Adrenal gland (tissue), 12 donors: ENCODE measurements around the gene CFAP58. TPM values are rescaled to one million over a fixed set of nuclear protein-coding genes. Genes with fewer than 3 reads are reported as not detected.

Experiments
- DNase-seq, 7 donors: peaks; one replicate each; pipeline ENCODE4 v3.0.0-alpha.2; 2019 to 2020
- H3K27ac ChIP-seq, 5 donors: fragments of 200-600 bp; sonication (generic) in 4 of 5; 1 replicate in 3 of 5; 2 replicates in 2 of 5; pipeline versions ENCODE4 v1.5.1 to v1.8.0; 2016 to 2020; ENCODE audit warnings: mild to moderate bottlenecking in 1 of 5
- H3K27me3 ChIP-seq: fragments of 200-600 bp; 2 replicates; pipeline ENCODE4 v1.8.0; 2021
- H3K36me3 ChIP-seq, 2 donors: fragments of 200-600 bp; replicated peaks in 1 of 2; 1 replicate in 1 of 2; 2 replicates in 1 of 2; pipeline versions ENCODE4 v1.5.1 to v1.8.0; 2018 to 2022
- H3K4me1 ChIP-seq, 2 donors: fragments of 200-600 bp; replicated peaks in 1 of 2; 1 replicate in 1 of 2; 2 replicates in 1 of 2; pipeline versions ENCODE4 v1.5.1 to v1.8.0; 2018 to 2021
- H3K4me3 ChIP-seq, 4 donors: fragments of 200-600 bp; sonication (generic) in 3 of 4; one replicate each; pipeline ENCODE4 v1.5.1; 2016 to 2018
- H3K9me3 ChIP-seq, 3 donors: fragments of 200-600 bp; sonication (generic) in 1 of 3; replicated peaks in 1 of 3; 1 replicate in 2 of 3; 2 replicates in 1 of 3; pipeline versions ENCODE4 v1.5.1 to v1.8.0; 2016 to 2021
- POLR2A ChIP-seq, 2 donors: fragments of 450-650 bp; IDR thresholded peaks; one replicate each; pipeline ENCODE4 v1.6.1; 2017; ENCODE audit warnings: antibody characterized with exemption in 2 of 2, mild to moderate bottlenecking in 2 of 2, moderate library complexity in 1 of 2
- WGBS, 4 donors: extraction: QIAGEN DNeasy Blood & Tissue Kit in 2 of 4; methylation state at CpG; one replicate each; pipeline versions ENCODE4 v1.1.5 to v1.1.7; 2013 to 2017; 5-methylcytosine and 5-hydroxymethylcytosine counted together
- intact Hi-C, 2 donors: fragments of 100-400 bp; cut with DNase I; formaldehyde crosslinking; loops; one replicate each; pipeline versions ENCODE4 v1.14.1 to v1.15.0; 2022 to 2023
- polyA plus RNA-seq, 3 donors: library from polyadenylated mRNA; stranded (reverse); fragments of 200-250 nt in 2 of 3; fragments of 350-450 nt in 1 of 3; fragmentation: Illumina TruSeq in 1 of 3; extraction: RNeasy Lipid Tissue Mini Kit (QIAGEN cat#74804) in 1 of 3; gene quantifications; one replicate each; pipeline ENCODE4 v1.2.3, GENCODE V29; 2013 to 2014
- total RNA-seq, 9 donors: library from RNA; depleted of rRNA in 4 of 9; stranded (reverse); fragments of >200 nt in 4 of 9; fragments of 120-200 nt in 1 of 9; fragmentation: NEBNext Ultra II Directional in 1 of 9; extraction: Animal tissue kit (Norgen Biotek cat#: 25700) in 1 of 9; gene quantifications; one replicate each; pipeline versions ENCODE4 v1.1.0 to v1.2.4, GENCODE V29; 2013 to 2023
- TF ChIP-seq, protein P1 (sequence below), 6 experiments: fragments of 450-650 bp in 4 of 6; fragments of 200-600 bp in 2 of 6; sonication (generic) in 1 of 6; IDR thresholded peaks; 1 replicate in 5 of 6; 2 replicates in 1 of 6; pipeline versions ENCODE4 v1.5.1 to v1.8.0; 2016 to 2021; ENCODE audit warnings: antibody characterized with exemption in 6 of 6, mild to moderate bottlenecking in 2 of 6, moderate library complexity in 1 of 6
- donor health status: healthy with polysubstance abuse.
- donor health status: Bipolar disorder and iron deficiency.
- donor health status: DM: yes; HTN: yes; CAD: no.
- donor health status: DM: no; HTN: no; CAD: no.
- donor health status: DM: no; HTN: no; CAD: no.
- donor health status: DM: yes; HTN: yes; CAD: no.

The CFAP58 gene
- total and polyA plus RNA-seq, 12 donors = 0.11 to 2.9 (median 0.85) TPM

DNA sequence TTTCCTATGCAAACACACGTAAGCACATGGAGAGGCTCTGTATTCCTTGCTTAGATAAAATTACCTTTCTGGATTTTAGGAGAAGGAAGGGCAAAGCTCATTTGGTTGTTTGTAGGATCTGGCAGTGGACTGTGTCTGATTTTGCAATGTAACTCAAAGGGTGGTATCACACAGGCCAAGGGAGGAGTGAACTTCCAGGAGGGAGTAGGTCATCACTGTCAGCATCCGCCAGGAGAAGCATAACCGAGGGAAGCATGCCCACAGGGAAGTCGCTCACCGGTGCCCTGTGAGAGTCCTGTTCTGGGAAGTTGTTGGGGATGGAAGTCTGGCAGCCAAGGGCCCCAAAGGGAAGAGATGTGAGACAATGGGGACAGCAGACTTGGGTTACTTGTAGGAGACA is 74.4 kb downstream of the CFAP58 start:
- DNase-seq = no peak
- Histone ChIP-seq H3K36me3 (no peaks in the 10 kb centered on the region), H3K4me3 (no peak overlapping the region), H3K27me3 (no peaks in the 10 kb centered on the region), H3K4me1 (no peaks in the 10 kb centered on the region), H3K27ac (no peak overlapping the region), H3K9me3 (no peaks in the 10 kb centered on the region)
- WGBS, 4 donors = 77 to 87% (median 80%) methylated on average over 5 of the region's 5 CpGs
- intact Hi-C loops = no loop called here
- TF ChIP-seq POLR2A (IDR thresholded peaks at IDR 0.05) = no peak
- TF ChIP-seq, protein P1, sequence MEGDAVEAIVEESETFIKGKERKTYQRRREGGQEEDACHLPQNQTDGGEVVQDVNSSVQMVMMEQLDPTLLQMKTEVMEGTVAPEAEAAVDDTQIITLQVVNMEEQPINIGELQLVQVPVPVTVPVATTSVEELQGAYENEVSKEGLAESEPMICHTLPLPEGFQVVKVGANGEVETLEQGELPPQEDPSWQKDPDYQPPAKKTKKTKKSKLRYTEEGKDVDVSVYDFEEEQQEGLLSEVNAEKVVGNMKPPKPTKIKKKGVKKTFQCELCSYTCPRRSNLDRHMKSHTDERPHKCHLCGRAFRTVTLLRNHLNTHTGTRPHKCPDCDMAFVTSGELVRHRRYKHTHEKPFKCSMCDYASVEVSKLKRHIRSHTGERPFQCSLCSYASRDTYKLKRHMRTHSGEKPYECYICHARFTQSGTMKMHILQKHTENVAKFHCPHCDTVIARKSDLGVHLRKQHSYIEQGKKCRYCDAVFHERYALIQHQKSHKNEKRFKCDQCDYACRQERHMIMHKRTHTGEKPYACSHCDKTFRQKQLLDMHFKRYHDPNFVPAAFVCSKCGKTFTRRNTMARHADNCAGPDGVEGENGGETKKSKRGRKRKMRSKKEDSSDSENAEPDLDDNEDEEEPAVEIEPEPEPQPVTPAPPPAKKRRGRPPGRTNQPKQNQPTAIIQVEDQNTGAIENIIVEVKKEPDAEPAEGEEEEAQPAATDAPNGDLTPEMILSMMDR (IDR thresholded peaks at IDR 0.05) = no peak

GRCh38 chr10:104429846-104430245 is 76.2 kb downstream of the CFAP58 start:
- no peak for DNase-seq
- no peaks in the 10 kb centered on the region for H3K9me3 ChIP-seq
- no peak overlapping the region for H3K27ac ChIP-seq
- no peak overlapping the region for H3K4me3 ChIP-seq
- no peak for TF ChIP-seq POLR2A (IDR thresholded peaks at IDR 0.05)
- TF ChIP-seq, protein P1 (IDR thresholded peaks at IDR 0.05) = no peak
- H3K27me3 ChIP-seq = no peaks in the 10 kb centered on the region
- WGBS, 4 donors = 40 to 57% (median 44%) methylated on average over 3 of the region's 3 CpGs
- no peaks in the 10 kb centered on the region for H3K4me1 ChIP-seq
- H3K36me3 ChIP-seq = no peaks in the 10 kb centered on the region
- intact Hi-C loops = no loop called here

GRCh38 chr10:104430360-104430759 is 76.7 kb downstream of the CFAP58 start:
- TF ChIP-seq POLR2A (IDR thresholded peaks at IDR 0.05) = no peak
- TF ChIP-seq, protein P1 (IDR thresholded peaks at IDR 0.05) = no peak
- intact Hi-C loops = no loop called here
- Histone ChIP-seq H3K4me1 (no peaks in the 10 kb centered on the region), H3K36me3 (no peaks in the 10 kb centered on the region), H3K4me3 (no peak overlapping the region), H3K27me3 (no peaks in the 10 kb centered on the region), H3K9me3 (no peaks in the 10 kb centered on the region), H3K27ac (no peak overlapping the region)
- no peak for DNase-seq
- 72 to 76% (median 73%) methylated on average over 3 of the region's 3 CpGs for WGBS, 4 donors

- no peaks in the 10 kb centered on the region for H3K27me3 ChIP-seq
- H3K4me3 ChIP-seq = no peak overlapping the region
- no peaks in the 10 kb centered on the region for H3K9me3 ChIP-seq
- H3K36me3 ChIP-seq = no peaks in the 10 kb centered on the region
- DNase-seq = no peak
- 50 to 69% (median 63%) methylated on average over 3 of the region's 3 CpGs for WGBS, 4 donors
- intact Hi-C loops = no loop called here
- H3K4me1 ChIP-seq = no peaks in the 10 kb centered on the region
- H3K27ac ChIP-seq = no peak overlapping the region
- TF ChIP-seq, protein P1 (IDR thresholded peaks at IDR 0.05) = no peak
- no peak for TF ChIP-seq POLR2A (IDR thresholded peaks at IDR 0.05)
Observed at GRCh38 chr10:104433669-104434068, 80.0 kb downstream of the CFAP58 start.
